Natural killer cell (primary cell): ENCODE measurements around the gene OR5AU1. TPM values are rescaled to one million over a fixed set of nuclear protein-coding genes. Genes with fewer than 3 reads are reported as not detected.
"Not testable (repeated sequence)": the region's sequence is repeated elsewhere in the genome, so short reads cannot be mapped to it uniquely, and the experiment has no call there.

Experiments used
- ATAC-seq, 3 donors: fragments of 150-1000 bp in 2 of 3; fragments of 200-7000 bp in 1 of 3; cut with Tn5 transposase; 1 replicate in 1 of 3; 2 replicates in 2 of 3; pipeline ENCODE4 v1.10.0; 2021; ENCODE audit warnings: mild to moderate bottlenecking in 2 of 3, moderate library complexity in 2 of 3
- DNase-seq, 2 donors: peaks; one replicate each; pipeline versions ENCODE4 v3.0.0 to v3.0.0-alpha.2; 2013 to 2021; ENCODE audit warnings: mixed read lengths in 1 of 2
- H3K27ac ChIP-seq: one replicate; pipeline ENCODE4 v1.5.1; 2013; ENCODE audit warnings: mild to moderate bottlenecking, low read length
- H3K27me3 ChIP-seq: one replicate; pipeline ENCODE4 v1.6.1; 2013; ENCODE audit warnings: low read length; ENCODE audit not compliant: control insufficient read depth, insufficient read depth
- H3K36me3 ChIP-seq: one replicate; pipeline ENCODE4 v1.6.1; 2013; ENCODE audit warnings: low read length; ENCODE audit not compliant: control insufficient read depth, insufficient read depth
- H3K4me1 ChIP-seq: one replicate; pipeline ENCODE4 v1.6.1; 2013; ENCODE audit warnings: low read length; ENCODE audit not compliant: control insufficient read depth, insufficient read depth
- H3K4me3 ChIP-seq: one replicate; pipeline ENCODE4 v1.5.1; 2013; ENCODE audit warnings: low read length
- H3K9me3 ChIP-seq: one replicate; pipeline ENCODE4 v1.6.1; 2013; ENCODE audit warnings: low read length; ENCODE audit not compliant: control insufficient read depth, insufficient read depth
- H3K27ac Mint-ChIP-seq, 2 donors: one replicate each; pipeline ENCODE4 v1.8.0; 2022; ENCODE audit warnings: mild to moderate bottlenecking in 2 of 2, mixed read lengths in 2 of 2, moderate library complexity in 1 of 2
- H3K27me3 Mint-ChIP-seq, 2 donors: one replicate each; pipeline ENCODE4 v1.8.0; 2022; ENCODE audit warnings: low read depth in 2 of 2, mixed read lengths in 2 of 2
- H3K36me3 Mint-ChIP-seq: one replicate; pipeline ENCODE4 v1.8.0; 2022; ENCODE audit warnings: mixed read lengths
- H3K4me1 Mint-ChIP-seq, 2 donors: one replicate each; pipeline ENCODE4 v1.8.0; 2022; ENCODE audit warnings: mixed read lengths in 2 of 2
- H3K4me3 Mint-ChIP-seq: one replicate; pipeline ENCODE4 v1.8.0; 2022; ENCODE audit warnings: mild to moderate bottlenecking, moderate library complexity, mixed read lengths
- H3K9me3 Mint-ChIP-seq, 2 donors: one replicate each; pipeline ENCODE4 v1.8.0; 2022; ENCODE audit warnings: mixed read lengths in 2 of 2
- WGBS: methylation state at CpG from one replicate; pipeline ENCODE4 v1.1.7; 2013; ENCODE audit warnings: missing lambda C conversion rate; ENCODE audit not compliant: insufficient coverage; 5-methylcytosine and 5-hydroxymethylcytosine counted together
- intact Hi-C: fragments of 100-400 bp; cut with micrococcal nuclease; formaldehyde crosslinking; loops from one replicate; pipeline ENCODE4 v1.14.2; 2022
- total RNA-seq, 4 donors: library from RNA; stranded (reverse); fragments of 120-200 nt in 1 of 4; gene quantifications; one replicate each; pipeline versions ENCODE4 v1.2.3 to v1.2.4, GENCODE V29; 2013 to 2022
- TF ChIP-seq, protein P1 (sequence below): fragments of 200-600 bp; IDR thresholded peaks from one replicate; pipeline ENCODE4 v1.8.0; 2022; ENCODE audit warnings: antibody characterized with exemption

The OR5AU1 gene
- total RNA-seq, 3 donors from 2014 or later (not counting 1 experiment from before 2014, with no cell fraction given), result not detected

DNA sequence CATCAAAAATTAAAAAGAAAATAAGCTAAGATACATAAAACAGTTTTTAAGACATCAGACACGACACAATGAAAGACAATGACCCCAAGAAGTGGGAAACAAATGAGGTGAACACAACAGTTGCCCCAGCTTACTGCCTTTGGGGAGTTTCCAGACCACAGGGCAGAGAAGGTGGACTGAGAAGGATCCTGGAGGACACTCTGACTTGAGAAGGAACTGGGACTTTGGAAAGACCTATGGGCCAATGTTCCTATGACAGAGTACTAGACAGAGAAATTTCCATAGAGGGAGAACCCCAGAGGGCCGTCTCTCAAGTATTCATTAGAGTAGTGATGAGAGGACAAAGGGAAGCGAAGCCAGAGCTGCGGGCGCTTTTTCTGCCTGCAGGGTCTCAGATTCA lies 6.2 kb upstream of the OR5AU1 start:
- Histone ChIP-seq H3K36me3 (no peaks in the 10 kb centered on the region), H3K4me3 (no peak overlapping the region), H3K27ac (no peak overlapping the region), H3K9me3 (no peaks in the 10 kb centered on the region), H3K27me3 (peaks cover 4% of the 10 kb centered on the region), H3K4me1 (no peaks in the 10 kb centered on the region)
- DNase-seq, result no peak
- intact Hi-C loops, result no loop called here
- no peak for ATAC-seq
- TF ChIP-seq, protein P1, sequence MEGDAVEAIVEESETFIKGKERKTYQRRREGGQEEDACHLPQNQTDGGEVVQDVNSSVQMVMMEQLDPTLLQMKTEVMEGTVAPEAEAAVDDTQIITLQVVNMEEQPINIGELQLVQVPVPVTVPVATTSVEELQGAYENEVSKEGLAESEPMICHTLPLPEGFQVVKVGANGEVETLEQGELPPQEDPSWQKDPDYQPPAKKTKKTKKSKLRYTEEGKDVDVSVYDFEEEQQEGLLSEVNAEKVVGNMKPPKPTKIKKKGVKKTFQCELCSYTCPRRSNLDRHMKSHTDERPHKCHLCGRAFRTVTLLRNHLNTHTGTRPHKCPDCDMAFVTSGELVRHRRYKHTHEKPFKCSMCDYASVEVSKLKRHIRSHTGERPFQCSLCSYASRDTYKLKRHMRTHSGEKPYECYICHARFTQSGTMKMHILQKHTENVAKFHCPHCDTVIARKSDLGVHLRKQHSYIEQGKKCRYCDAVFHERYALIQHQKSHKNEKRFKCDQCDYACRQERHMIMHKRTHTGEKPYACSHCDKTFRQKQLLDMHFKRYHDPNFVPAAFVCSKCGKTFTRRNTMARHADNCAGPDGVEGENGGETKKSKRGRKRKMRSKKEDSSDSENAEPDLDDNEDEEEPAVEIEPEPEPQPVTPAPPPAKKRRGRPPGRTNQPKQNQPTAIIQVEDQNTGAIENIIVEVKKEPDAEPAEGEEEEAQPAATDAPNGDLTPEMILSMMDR, result no peak
- H3K9me3 Mint-ChIP-seq, result no peaks in the 10 kb centered on the region
- H3K27ac Mint-ChIP-seq, result no peak overlapping the region
- H3K4me1 Mint-ChIP-seq, result no peaks in the 10 kb centered on the region
- 77% methylated on average over 5 of the region's 5 CpGs for WGBS
- peaks cover 29 to 54% of the 10 kb centered on the region in 2 donors for H3K27me3 Mint-ChIP-seq
- no peak overlapping the region for H3K4me3 Mint-ChIP-seq
- H3K36me3 Mint-ChIP-seq, result no peaks in the 10 kb centered on the region

DNA sequence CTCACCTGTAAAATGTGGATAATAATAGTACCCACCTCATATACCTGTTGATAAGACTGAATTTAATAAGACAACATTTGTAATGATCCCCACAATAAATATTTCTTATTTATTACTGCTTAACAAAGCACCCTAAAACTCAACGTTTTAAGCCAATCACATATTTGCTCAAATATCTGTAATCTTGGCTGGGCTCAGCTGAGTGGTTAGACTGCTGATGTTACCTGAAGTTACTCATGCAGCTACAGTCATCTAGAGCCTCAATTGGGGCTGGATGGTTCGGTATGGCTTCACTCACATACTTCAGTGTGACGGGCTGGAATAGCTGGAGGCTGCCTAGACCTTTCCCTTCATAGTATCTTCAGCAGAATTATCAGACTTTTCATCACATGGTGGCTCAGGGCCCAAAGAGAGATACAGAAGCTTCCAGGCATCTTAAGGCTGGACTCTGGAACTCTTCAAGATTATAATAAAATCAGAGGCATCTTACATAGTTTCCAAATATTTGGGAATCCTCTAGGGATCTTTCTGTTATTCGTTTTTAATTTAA lies 4.3 kb upstream of the OR5AU1 start:
- WGBS, result 89% methylated on average over 3 of the region's 4 CpGs
- ATAC-seq, result no peak
- Mint-ChIP-seq H3K9me3 (no peaks in the 10 kb centered on the region), H3K4me1 (no peaks in the 10 kb centered on the region), H3K4me3 (no peak overlapping the region), H3K27me3 (peaks cover 25 to 69% of the 10 kb centered on the region in 2 donors), H3K27ac (no peak overlapping the region), H3K36me3 (no peaks in the 10 kb centered on the region)
- Histone ChIP-seq H3K9me3 (no peaks in the 10 kb centered on the region), H3K27me3 (peaks cover 4% of the 10 kb centered on the region), H3K27ac (no peak overlapping the region), H3K4me1 (no peaks in the 10 kb centered on the region), H3K4me3 (no peak overlapping the region), H3K36me3 (no peaks in the 10 kb centered on the region)
- TF ChIP-seq, protein P1, result no peak
- intact Hi-C loops, result no loop called here
- no peak for DNase-seq

GRCh38 chr14:21158175-21158574 lies 2.3 kb upstream of the OR5AU1 start:
- H3K9me3 ChIP-seq, H3K9me3 Mint-ChIP-seq, H3K4me1 Mint-ChIP-seq, H3K36me3 ChIP-seq, H3K4me3 ChIP-seq, H3K4me3 Mint-ChIP-seq, H3K27ac ChIP-seq, H3K4me1 ChIP-seq, H3K27me3 ChIP-seq, ATAC-seq, DNase-seq, H3K27ac Mint-ChIP-seq, H3K36me3 Mint-ChIP-seq, intact Hi-C loops: not testable (repeated sequence)
- WGBS, result 64% methylated on average over 1 of the region's 1 CpG
- H3K27me3 Mint-ChIP-seq, result peaks cover 29 to 61% of the 10 kb centered on the region in 2 donors

- TF ChIP-seq, protein P1, result no peak
- Histone ChIP-seq H3K27me3 (no peaks in the 10 kb centered on the region), H3K4me1 (no peaks in the 10 kb centered on the region), H3K36me3 (no peaks in the 10 kb centered on the region), H3K4me3 (no peak overlapping the region), H3K27ac (no peak overlapping the region), H3K9me3 (peaks cover 2% of the 10 kb centered on the region)
- H3K4me3 Mint-ChIP-seq, result no peak overlapping the region
- 93% methylated on average over 3 of the region's 4 CpGs for WGBS
- H3K36me3 Mint-ChIP-seq, result peaks cover 17% of the 10 kb centered on the region
- intact Hi-C loops, result no loop called here
- H3K9me3 Mint-ChIP-seq, result peaks cover 3 to 12% of the 10 kb centered on the region in 2 donors
- peaks cover 10 to 17% of the 10 kb centered on the region in 2 donors for H3K27me3 Mint-ChIP-seq
- ATAC-seq (no peak), DNase-seq (no peak)
- no peak overlapping the region for H3K27ac Mint-ChIP-seq
- H3K4me1 Mint-ChIP-seq, result no peaks in the 10 kb centered on the region
These were observed 6.1 kb downstream of the OR5AU1 start for GRCh38 chr14:21149641-21150367.
